ENCODE data around the gene PCED1B. TPM values are rescaled to one million over a fixed set of nuclear protein-coding genes. Genes with fewer than 3 reads are reported as not detected.

PCED1B gene
- total RNA-seq, 1 donor from 2014 or later, result 22.1 TPM

GRCh38 chr12:47231456-47231855 is 152.0 kb downstream of the PCED1B start:
- DNase-seq (ENCODE audit: low spot score), result no peak

- no peak for DNase-seq (ENCODE audit: low spot score)
Observed at GRCh38 chr12:47234576-47235141, 155.2 kb downstream of the PCED1B start.

GRCh38 chr12:47235258-47236040 is 156.0 kb downstream of the PCED1B start:
- no peak for DNase-seq (ENCODE audit: low spot score)

GRCh38 chr12:47236109-47236714 is 156.8 kb downstream of the PCED1B start:
- no peak for DNase-seq (ENCODE audit: low spot score)

GRCh38 chr12:47237751-47238211 is 158.4 kb downstream of the PCED1B start:
- no peak for DNase-seq (ENCODE audit: low spot score)

- no peak for DNase-seq (ENCODE audit: low spot score)
Observed at GRCh38 chr12:47238669-47239114, 159.3 kb downstream of the PCED1B start.

- no peak for DNase-seq (ENCODE audit: low spot score)
Observed at GRCh38 chr12:47242426-47242825, 163.0 kb downstream of the PCED1B start.

GRCh38 chr12:47244835-47245234 is 165.4 kb downstream of the PCED1B start:
- DNase-seq (ENCODE audit: low spot score), result no peak

GRCh38 chr12:47245623-47246022 is 166.2 kb downstream of the PCED1B start:
- no peak for DNase-seq (ENCODE audit: low spot score)

GRCh38 chr12:47247418-47247817 is 168.0 kb downstream of the PCED1B start:
- DNase-seq (ENCODE audit: low spot score), result no peak

GRCh38 chr12:47249082-47249481 is 169.7 kb downstream of the PCED1B start:
- DNase-seq (ENCODE audit: low spot score), result no peak

GRCh38 chr12:47249719-47250357 is 170.4 kb downstream of the PCED1B start:
- DNase-seq (ENCODE audit: low spot score), result no peak

- DNase-seq (ENCODE audit: low spot score), result no peak
Observed at GRCh38 chr12:47251919-47252318, 172.5 kb downstream of the PCED1B start.

GRCh38 chr12:47264951-47265350 is 185.5 kb downstream of the PCED1B start:
- DNase-seq (ENCODE audit: low spot score), result no peak

GRCh38 chr12:47265391-47265790 is 186.0 kb downstream of the PCED1B start:
- no peak for DNase-seq (ENCODE audit: low spot score)

- no peak for DNase-seq (ENCODE audit: low spot score)
Observed at GRCh38 chr12:47267571-47267970, 188.2 kb downstream of the PCED1B start.

- DNase-seq (ENCODE audit: low spot score), result no peak
Observed at GRCh38 chr12:47268501-47269454, 189.4 kb downstream of the PCED1B start.

- no peak for DNase-seq (ENCODE audit: low spot score)
Observed at GRCh38 chr12:47269916-47270315, 190.5 kb downstream of the PCED1B start.

- no peak for DNase-seq (ENCODE audit: low spot score)
Observed at GRCh38 chr12:47270782-47271664, 191.6 kb downstream of the PCED1B start.

GRCh38 chr12:47271800-47272239 is 192.4 kb downstream of the PCED1B start:
- no peak for DNase-seq (ENCODE audit: low spot score)
